GM12801 (cell line): Measurements from ENCODE around the gene RCE1.

Experiments
- TF ChIP-seq, protein P1 (sequence below): IDR thresholded peaks from one replicate; pipeline ENCODE4 v1.5.1; 2011; ENCODE audit warnings: control low read depth; ENCODE audit not compliant: insufficient read length; ENCODE audit errors: extremely low read depth

The RCE1 gene

DNA sequence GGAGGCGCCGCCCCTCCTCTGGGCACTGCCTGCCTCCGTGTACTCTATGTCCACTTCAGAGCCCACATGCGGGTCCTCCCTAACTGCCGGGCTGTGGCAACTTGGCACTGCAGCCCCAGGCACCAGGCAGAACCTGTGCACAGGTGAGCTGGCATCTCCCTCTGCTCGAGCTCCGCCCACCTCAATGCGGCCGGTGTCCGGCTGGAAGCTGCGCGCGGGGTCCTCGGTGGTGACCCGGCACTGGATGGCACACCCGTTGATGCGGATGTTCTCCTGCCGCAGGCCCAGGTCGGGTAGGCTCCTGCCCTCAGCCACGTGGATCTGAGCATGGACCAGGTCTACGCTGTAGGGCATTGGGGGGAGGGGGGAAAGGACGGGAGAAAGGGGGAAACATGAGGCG lies 22.8 kb downstream of the RCE1 start:
- TF ChIP-seq, protein P1, sequence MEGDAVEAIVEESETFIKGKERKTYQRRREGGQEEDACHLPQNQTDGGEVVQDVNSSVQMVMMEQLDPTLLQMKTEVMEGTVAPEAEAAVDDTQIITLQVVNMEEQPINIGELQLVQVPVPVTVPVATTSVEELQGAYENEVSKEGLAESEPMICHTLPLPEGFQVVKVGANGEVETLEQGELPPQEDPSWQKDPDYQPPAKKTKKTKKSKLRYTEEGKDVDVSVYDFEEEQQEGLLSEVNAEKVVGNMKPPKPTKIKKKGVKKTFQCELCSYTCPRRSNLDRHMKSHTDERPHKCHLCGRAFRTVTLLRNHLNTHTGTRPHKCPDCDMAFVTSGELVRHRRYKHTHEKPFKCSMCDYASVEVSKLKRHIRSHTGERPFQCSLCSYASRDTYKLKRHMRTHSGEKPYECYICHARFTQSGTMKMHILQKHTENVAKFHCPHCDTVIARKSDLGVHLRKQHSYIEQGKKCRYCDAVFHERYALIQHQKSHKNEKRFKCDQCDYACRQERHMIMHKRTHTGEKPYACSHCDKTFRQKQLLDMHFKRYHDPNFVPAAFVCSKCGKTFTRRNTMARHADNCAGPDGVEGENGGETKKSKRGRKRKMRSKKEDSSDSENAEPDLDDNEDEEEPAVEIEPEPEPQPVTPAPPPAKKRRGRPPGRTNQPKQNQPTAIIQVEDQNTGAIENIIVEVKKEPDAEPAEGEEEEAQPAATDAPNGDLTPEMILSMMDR: no peak

DNA sequence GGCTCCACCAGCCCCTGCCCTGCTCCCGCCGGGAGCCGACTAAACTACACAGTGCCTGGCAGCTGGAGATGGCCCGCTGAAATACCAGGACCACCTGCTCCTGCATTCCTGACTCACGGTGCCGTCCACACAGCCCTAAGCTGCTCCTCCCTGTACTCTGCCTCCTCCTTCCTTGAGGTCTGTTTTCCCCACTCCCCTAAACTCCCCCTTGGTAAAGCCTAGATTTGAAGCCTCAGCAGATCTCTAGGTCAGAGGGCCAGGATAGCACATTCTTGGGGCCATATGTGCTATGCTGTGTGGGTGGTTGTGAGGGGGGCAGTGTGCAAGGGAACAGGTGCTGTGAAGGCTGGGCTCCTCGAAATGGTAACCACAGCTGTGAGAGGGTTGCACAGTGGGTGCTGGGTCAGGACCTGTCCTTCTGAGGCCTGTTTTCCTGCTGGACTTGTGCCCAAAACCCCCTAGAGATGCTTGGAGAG lies 23.3 kb downstream of the RCE1 start:
- TF ChIP-seq, protein P1: no peak

DNA sequence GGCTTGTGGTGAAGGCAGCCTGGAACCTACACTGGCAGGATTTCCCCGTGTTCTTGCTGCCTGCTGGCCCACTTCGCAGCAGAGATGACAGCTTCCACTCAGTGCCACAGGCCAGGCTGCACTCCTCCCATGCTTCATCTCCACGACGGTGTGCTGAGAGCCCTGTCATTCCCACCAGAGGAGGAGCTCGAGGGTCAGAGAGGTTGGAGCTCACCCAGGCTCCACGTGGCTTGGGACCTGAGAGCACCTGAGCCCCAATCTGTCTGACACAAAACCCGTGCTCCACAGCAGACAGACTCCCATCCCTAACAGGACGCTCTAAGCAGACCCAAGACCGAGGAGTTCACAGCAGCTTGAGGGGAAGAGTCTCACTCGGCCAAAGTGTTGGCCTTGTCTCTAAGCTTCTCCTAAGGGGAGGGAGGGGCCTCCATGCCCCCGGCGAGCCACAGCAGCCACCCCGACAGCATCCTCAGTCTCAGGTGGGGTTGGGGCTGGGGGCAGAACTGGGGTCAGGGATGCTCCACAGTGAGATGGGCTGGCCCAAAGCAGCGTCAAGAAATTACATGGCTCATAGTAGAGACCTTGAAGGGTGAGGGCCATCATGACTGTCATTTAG lies 24.3 kb downstream of the RCE1 start:
- TF ChIP-seq, protein P1: no peak

DNA sequence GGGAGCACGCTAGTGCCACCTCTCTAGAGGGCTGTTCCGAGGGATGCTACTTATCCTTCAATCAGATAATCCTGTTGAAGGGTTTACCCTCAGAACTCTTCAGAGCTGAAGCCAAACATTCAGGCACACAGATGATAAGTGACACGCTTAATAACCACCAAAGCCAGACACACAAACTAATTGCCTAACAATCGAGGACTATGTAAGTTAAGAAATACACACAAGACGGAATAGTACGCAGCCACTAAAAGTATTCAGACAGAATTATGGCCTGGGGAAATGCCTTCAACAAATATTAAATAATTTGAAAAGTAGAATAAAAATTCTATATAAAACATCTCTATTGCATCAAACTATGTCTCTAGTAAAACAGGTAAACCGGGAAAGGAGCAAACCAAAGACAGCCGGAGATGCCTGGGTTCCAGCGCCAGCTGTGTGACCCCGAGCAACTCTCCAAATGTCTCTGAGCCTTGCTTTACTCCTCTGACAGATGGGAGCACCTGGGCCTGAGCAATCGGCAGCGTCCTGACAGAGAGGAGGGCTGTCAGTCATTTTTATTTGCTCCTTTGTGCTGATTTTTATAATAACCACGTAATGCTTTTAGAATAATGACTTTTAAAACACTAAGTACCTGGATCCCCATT lies 25.0 kb downstream of the RCE1 start:
- TF ChIP-seq, protein P1: no peak

DNA sequence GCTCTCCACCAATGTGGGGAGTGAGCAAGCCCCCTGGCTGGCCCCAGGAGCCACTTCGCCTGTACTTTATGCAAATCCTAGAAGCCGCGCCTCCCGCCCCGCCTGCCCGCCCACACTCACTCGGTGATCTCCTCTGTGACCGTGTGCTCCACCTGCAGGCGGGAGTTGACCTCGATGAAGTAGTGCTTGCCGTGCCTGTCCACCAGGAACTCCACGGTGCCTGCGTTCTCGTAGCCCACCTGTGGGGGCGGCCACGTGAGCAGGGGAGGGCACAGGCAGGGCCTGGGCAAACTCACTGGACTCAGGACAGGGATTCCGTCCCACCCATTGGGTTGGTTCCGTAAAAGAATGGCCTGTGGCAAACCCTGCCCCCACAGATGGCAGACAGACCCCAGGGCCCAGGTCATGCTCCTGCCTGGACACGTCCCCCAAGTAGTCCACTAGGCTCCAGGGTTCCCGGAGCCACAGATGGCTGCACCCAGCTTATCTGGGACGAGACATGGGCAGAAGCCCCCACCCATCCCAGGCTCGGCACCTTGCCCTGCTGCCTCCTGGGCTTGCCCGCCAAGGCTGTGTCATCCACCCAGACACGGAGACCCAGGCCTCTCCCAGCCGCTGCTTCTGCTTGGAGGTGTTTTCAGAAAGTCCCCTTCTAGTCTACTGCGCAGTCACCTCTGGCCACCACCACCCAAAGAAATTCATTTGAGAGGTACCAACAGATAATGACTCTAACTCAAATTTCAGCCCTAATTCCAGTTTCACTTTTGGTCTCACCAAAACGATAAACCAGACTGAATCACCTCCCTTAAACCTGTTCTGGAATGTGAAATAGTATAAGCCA lies 25.7 kb downstream of the RCE1 start:
- TF ChIP-seq, protein P1: no peak

DNA sequence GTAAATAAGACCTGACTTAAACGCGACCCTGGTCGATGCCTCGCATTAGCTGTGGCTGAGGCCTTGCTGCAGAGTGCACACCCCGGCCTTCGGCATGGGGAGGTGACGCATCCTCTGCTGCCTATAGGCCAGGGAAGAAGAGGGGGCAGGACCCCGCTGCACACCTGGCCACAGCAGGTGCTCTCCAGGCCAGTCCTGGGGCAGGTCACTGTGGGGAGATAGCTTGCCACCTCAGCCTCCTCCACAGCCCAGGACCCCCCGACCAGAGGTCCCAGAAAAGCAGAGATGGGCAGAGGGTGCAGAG lies 26.3 kb downstream of the RCE1 start:
- TF ChIP-seq, protein P1: no peak

DNA sequence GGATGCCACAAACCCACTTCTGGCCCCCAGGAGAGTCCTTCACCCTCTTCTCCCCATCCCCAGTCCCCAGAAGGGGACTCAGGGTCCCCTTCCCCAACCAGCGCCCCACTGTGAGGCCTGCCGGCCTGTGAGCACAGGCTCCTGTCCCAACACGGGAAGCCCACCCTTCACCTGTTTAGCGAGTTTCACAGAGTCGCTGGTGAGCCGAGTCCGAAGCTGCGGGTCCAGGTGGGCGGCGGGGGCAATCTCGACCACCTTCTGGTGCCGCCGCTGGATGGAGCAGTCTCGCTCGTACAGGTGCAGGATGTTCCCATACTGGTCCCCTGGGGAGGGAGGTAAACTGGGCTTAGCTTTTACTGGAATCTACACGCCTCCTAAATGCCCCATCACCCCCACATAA lies 26.9 kb downstream of the RCE1 start:
- TF ChIP-seq, protein P1: no peak
